GM23338 (cell line): Measurements from ENCODE around the gene MAP3K8. TPM values are rescaled to one million over a fixed set of nuclear protein-coding genes. Genes with fewer than 3 reads are reported as not detected.

Experiments
- ATAC-seq: fragments of 200-7000 bp; cut with Tn5 transposase; 3 replicates; pipeline ENCODE4 v1.9.1; 2020
- DNase-seq: peaks from one replicate; pipeline ENCODE4 v3.0.0-alpha.2; 2015; ENCODE audit warnings: low spot score
- H2AFZ ChIP-seq: fragments of 200-600 bp; sonication (generic); 2 replicates; pipeline ENCODE4 v1.8.0; 2016; ENCODE audit warnings: antibody characterized with exemption, mild to moderate bottlenecking, moderate library complexity
- H3F3A ChIP-seq: fragments of 200-600 bp; sonication (generic); replicated peaks from 2 replicates; pipeline ENCODE4 v1.8.0; 2017; ENCODE audit warnings: antibody characterized with exemption, mixed run types, low read depth
- H3K27ac ChIP-seq: fragments of 200-600 bp; sonication (generic); 2 replicates; pipeline ENCODE4 v1.6.1; 2016; ENCODE audit warnings: low read depth
- H3K27me3 ChIP-seq: fragments of 200-600 bp; sonication (generic); 2 replicates; pipeline ENCODE4 v1.8.0; 2016; ENCODE audit warnings: mild to moderate bottlenecking, mixed run types, moderate library complexity; ENCODE audit not compliant: insufficient read depth
- H3K36me3 ChIP-seq: fragments of 200-600 bp; sonication (generic); 2 replicates; pipeline ENCODE4 v1.8.0; 2016; ENCODE audit warnings: mild to moderate bottlenecking; ENCODE audit not compliant: insufficient read depth
- H3K4me1 ChIP-seq: fragments of 200-600 bp; sonication (generic); 2 replicates; pipeline ENCODE4 v1.8.0; 2016; ENCODE audit warnings: mild to moderate bottlenecking, moderate library complexity; ENCODE audit not compliant: insufficient read depth
- H3K4me2 ChIP-seq: fragments of 200-600 bp; sonication (generic); 2 replicates; pipeline ENCODE4 v1.7.1; 2017; ENCODE audit warnings: mixed run types
- H3K4me3 ChIP-seq: fragments of 200-600 bp; sonication (generic); 2 replicates; pipeline ENCODE4 v1.6.1; 2016; ENCODE audit warnings: mixed run types
- H3K79me2 ChIP-seq: fragments of 200-600 bp; sonication (generic); replicated peaks from 2 replicates; pipeline ENCODE4 v1.8.0; 2017; ENCODE audit warnings: mild to moderate bottlenecking; ENCODE audit not compliant: insufficient read depth
- H3K9me2 ChIP-seq: fragments of 200-600 bp; sonication (generic); 2 replicates; pipeline ENCODE4 v1.8.0; 2017; ENCODE audit not compliant: insufficient read depth
- H4K20me1 ChIP-seq: fragments of 200-600 bp; sonication (generic); replicated peaks from 2 replicates; pipeline ENCODE4 v1.8.0; 2017; ENCODE audit warnings: mild to moderate bottlenecking; ENCODE audit not compliant: insufficient read depth
- H3K27ac Mint-ChIP-seq: 2 replicates; pipeline ENCODE4 v1.8.0; 2020; ENCODE audit warnings: inconsistent platforms, mild to moderate bottlenecking, moderate library complexity, mixed read lengths
- H3K27me3 Mint-ChIP-seq: 3 replicates; pipeline ENCODE4 v1.8.0; 2022; ENCODE audit warnings: low read depth, mild to moderate bottlenecking, moderate library complexity, mixed read lengths, inconsistent platforms; ENCODE audit not compliant: insufficient read depth, poor library complexity
- H3K36me3 Mint-ChIP-seq: 3 replicates; pipeline ENCODE4 v1.8.0; 2021; ENCODE audit warnings: low read depth, mild to moderate bottlenecking, inconsistent platforms, moderate library complexity, mixed read lengths
- H3K4me1 Mint-ChIP-seq: 3 replicates; pipeline ENCODE4 v1.8.0; 2020; ENCODE audit warnings: mild to moderate bottlenecking, inconsistent platforms, mixed read lengths
- H3K4me3 Mint-ChIP-seq: 3 replicates; pipeline ENCODE4 v1.8.0; 2021; ENCODE audit warnings: moderate library complexity, mild to moderate bottlenecking, inconsistent platforms, mixed read lengths
- H3K9me3 Mint-ChIP-seq: 3 replicates; pipeline ENCODE4 v1.8.0; 2020; ENCODE audit warnings: moderate library complexity, mild to moderate bottlenecking, inconsistent platforms, mixed read lengths
- CREB1 ChIP-seq: fragments of 250-450 bp; sonication (Bioruptor Pico); IDR thresholded peaks from 2 replicates; pipeline ENCODE4 v1.5.0; 2020; ENCODE audit warnings: low read depth, mild to moderate bottlenecking, moderate library complexity
- CTCF ChIP-seq, 2 experiments: fragments of 200-600 bp in 1 of 2; sonication (generic) in 1 of 2; conservative IDR thresholded peaks; 2 replicates each; pipeline versions ENCODE4 v1.5.1 to v1.6.1; 2016 to 2017; ENCODE audit warnings: antibody characterized with exemption in 2 of 2, low read depth in 2 of 2, mild to moderate bottlenecking in 2 of 2, moderate library complexity in 1 of 2
- ETS1 ChIP-seq: IDR thresholded peaks from 2 replicates; pipeline ENCODE4 v1.6.1; 2016; ENCODE audit warnings: antibody characterized with exemption
- EZH2 ChIP-seq: fragments of 200-600 bp; sonication (generic); IDR thresholded peaks from one replicate; pipeline ENCODE4 v1.8.0; 2017; ENCODE audit warnings: antibody characterized with exemption, mild to moderate bottlenecking, low read depth; ENCODE audit not compliant: unreplicated experiment
- EZH2phosphoT487 ChIP-seq: fragments of 200-600 bp; sonication (generic); IDR thresholded peaks from one replicate; pipeline ENCODE4 v1.8.1; 2018; ENCODE audit warnings: antibody characterized with exemption; ENCODE audit not compliant: unreplicated experiment
- JUNB ChIP-seq: IDR thresholded peaks from one replicate; pipeline ENCODE4 v1.6.1; 2016; ENCODE audit warnings: antibody characterized with exemption; ENCODE audit not compliant: unreplicated experiment
- NANOG ChIP-seq: IDR thresholded peaks from 2 replicates; pipeline ENCODE4 v1.6.1; 2016; ENCODE audit warnings: antibody characterized with exemption, borderline replicate concordance
- POLR2AphosphoS5 ChIP-seq: IDR thresholded peaks from 2 replicates; pipeline ENCODE4 v1.6.1; 2016; ENCODE audit warnings: antibody characterized with exemption, low read depth
- REST ChIP-seq: IDR thresholded peaks from one replicate; pipeline ENCODE4 v1.6.1; 2018; ENCODE audit warnings: antibody characterized with exemption; ENCODE audit not compliant: unreplicated experiment
- STAT1 ChIP-seq: IDR thresholded peaks from one replicate; pipeline ENCODE4 v1.6.1; 2016; ENCODE audit warnings: antibody characterized with exemption; ENCODE audit not compliant: unreplicated experiment
- ZNF114 ChIP-seq: fragments of 250-450 bp; sonication (Bioruptor Pico); IDR thresholded peaks from 2 replicates; pipeline ENCODE4 v1.5.0; 2020; ENCODE audit warnings: mild to moderate bottlenecking, moderate library complexity
- ZNF331 ChIP-seq: fragments of 250-450 bp; sonication (Bioruptor Pico); IDR thresholded peaks from 2 replicates; pipeline ENCODE4 v1.5.0; 2020; ENCODE audit warnings: low read depth, mild to moderate bottlenecking, moderate library complexity
- ZNF462 ChIP-seq: fragments of 250-450 bp; sonication (Bioruptor Pico); IDR thresholded peaks from 2 replicates; pipeline ENCODE4 v1.5.0; 2020; ENCODE audit warnings: mild to moderate bottlenecking, moderate library complexity
- polyA plus RNA-seq: library from polyadenylated mRNA; unstranded; fragments of >200 nt; fragmentation: Nextera tagmentation; extraction: Ambion mirVana; gene quantifications from 2 replicates; pipeline ENCODE4 v1.2.1, GENCODE V29; 2016
- total RNA-seq: library from RNA; depleted of rRNA; stranded (reverse); fragments of >200 nt; shearing (Covaris generic); gene quantifications from 2 replicates; pipeline ENCODE4 v1.2.3, GENCODE V29; 2014

MAP3K8 gene
- total and polyA plus RNA-seq, 2 experiments from 2014 or later, result 3.5 to 5.0 TPM

GRCh38 chr10:30415593-30415992 is 18.4 kb upstream of the MAP3K8 start:
- ATAC-seq, result no peak
- H3K27me3 ChIP-seq, result no peaks in the 10 kb centered on the region
- Mint-ChIP-seq H3K36me3 (no peaks in the 10 kb centered on the region), H3K4me1 (peaks cover 8% of the 10 kb centered on the region), H3K9me3 (no peaks in the 10 kb centered on the region), H3K4me3 (no peak overlapping the region), H3K27me3 (peaks cover 2% of the 10 kb centered on the region), H3K27ac (no peak overlapping the region)
- no peaks in the 10 kb centered on the region for H3K79me2 ChIP-seq
- no peak for TF ChIP-seq CREB1 (CRISPR knock-in tag)
- no peak for TF ChIP-seq POLR2AphosphoS5
- TF ChIP-seq EZH2, result no peak
- no peak for TF ChIP-seq ETS1
- TF ChIP-seq JUNB, result no peak
- no peak for TF ChIP-seq ZNF114 (CRISPR knock-in tag)
- no peak for TF ChIP-seq EZH2phosphoT487
- no peak for TF ChIP-seq CTCF (conservative IDR thresholded peaks at IDR 0.05; ENCODE audit: low read depth in 2 of 2)
- TF ChIP-seq REST, result no peak
- TF ChIP-seq STAT1, result no peak
- no peak for TF ChIP-seq ZNF462 (CRISPR knock-in tag)
- no peak for TF ChIP-seq NANOG
- no peak for TF ChIP-seq ZNF331 (CRISPR knock-in tag)
- no peak overlapping the region for H3K27ac ChIP-seq
- H3K4me2 ChIP-seq, result no peak overlapping the region
- DNase-seq, result no peak
- H3K4me3 ChIP-seq, result no peak overlapping the region
- H4K20me1 ChIP-seq, result no peaks in the 10 kb centered on the region
- no peaks in the 10 kb centered on the region for H3K36me3 ChIP-seq
- peaks cover 6% of the 10 kb centered on the region; the same call in 1 of the 2 replicates for H3K4me1 ChIP-seq
- H2AFZ ChIP-seq, result no peak overlapping the region
- no peaks in the 10 kb centered on the region for H3K9me2 ChIP-seq
- H3F3A ChIP-seq, result no peaks in the 10 kb centered on the region
